Fibroblast of mammary gland (primary cell): ENCODE measurements around the gene SPRED3.
A peak's percentile ranks its signal among the peaks of the same experiment; 100 is the strongest.

Experiments
- DNase-seq: peaks from one replicate; pipeline ENCODE4 v3.0.0-alpha.2; 2010; ENCODE audit warnings: low read depth
- H3K4me3 ChIP-seq: 2 replicates; pipeline ENCODE4 v1.5.1; 2011; ENCODE audit warnings: low read depth, mild to moderate bottlenecking, low read length, moderate library complexity; ENCODE audit not compliant: control insufficient read depth
- TF ChIP-seq, protein P1 (sequence below): conservative IDR thresholded peaks from 2 replicates; pipeline ENCODE4 v1.5.1; 2011; ENCODE audit warnings: low read depth, low read length, inconsistent platforms; ENCODE audit not compliant: control insufficient read depth, insufficient read depth

Gene SPRED3

DNA sequence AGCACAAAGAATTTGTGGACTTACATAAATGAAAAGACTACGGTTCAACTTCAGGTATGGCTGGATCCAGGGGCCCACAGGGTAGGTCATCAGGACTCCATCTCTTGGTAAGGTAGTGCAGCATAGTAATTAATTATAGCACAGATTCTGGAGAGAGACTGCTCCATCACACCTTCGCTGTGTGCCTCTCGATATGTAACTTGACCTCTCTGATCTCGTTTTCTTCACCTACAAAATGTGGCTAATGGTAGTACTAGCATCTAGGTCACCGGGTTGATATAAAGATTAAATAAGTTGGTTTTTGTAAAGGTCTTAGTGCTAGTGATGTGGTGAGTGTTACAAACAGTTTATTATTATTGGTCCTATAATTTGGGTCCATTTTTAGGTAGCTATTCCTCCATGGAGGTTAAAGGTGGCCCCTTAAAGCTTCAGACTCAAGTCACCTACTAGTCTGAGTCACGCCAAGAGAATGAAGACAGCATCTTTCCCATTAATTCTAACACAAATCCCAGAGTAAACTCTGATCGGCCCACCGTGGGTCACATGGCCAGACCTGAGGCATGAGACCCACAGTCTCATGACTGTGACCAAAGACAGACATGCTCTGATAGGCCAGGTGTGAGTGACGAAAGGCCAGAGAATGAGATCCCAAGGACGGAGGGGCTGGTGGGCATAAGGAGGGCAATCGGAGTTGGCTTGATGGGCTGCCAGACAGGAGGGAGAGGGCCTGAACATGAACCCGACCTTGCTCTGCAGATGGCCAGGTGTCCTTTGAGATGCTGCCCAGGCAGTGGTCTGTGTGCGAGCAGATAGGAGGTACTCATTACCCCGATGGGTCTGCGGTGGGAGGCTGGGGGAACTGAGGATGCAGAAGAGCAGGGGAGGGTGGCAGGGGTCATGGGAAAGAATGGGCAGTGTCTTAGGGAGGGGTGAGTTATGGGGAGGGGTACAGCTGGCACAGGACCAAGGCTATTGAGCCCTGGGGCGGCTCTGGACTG, 32.5 kb upstream of the SPRED3 start:
- TF ChIP-seq, protein P1, sequence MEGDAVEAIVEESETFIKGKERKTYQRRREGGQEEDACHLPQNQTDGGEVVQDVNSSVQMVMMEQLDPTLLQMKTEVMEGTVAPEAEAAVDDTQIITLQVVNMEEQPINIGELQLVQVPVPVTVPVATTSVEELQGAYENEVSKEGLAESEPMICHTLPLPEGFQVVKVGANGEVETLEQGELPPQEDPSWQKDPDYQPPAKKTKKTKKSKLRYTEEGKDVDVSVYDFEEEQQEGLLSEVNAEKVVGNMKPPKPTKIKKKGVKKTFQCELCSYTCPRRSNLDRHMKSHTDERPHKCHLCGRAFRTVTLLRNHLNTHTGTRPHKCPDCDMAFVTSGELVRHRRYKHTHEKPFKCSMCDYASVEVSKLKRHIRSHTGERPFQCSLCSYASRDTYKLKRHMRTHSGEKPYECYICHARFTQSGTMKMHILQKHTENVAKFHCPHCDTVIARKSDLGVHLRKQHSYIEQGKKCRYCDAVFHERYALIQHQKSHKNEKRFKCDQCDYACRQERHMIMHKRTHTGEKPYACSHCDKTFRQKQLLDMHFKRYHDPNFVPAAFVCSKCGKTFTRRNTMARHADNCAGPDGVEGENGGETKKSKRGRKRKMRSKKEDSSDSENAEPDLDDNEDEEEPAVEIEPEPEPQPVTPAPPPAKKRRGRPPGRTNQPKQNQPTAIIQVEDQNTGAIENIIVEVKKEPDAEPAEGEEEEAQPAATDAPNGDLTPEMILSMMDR: no peak
- H3K4me3 ChIP-seq: no peak overlapping the region
- no peak for DNase-seq

DNA sequence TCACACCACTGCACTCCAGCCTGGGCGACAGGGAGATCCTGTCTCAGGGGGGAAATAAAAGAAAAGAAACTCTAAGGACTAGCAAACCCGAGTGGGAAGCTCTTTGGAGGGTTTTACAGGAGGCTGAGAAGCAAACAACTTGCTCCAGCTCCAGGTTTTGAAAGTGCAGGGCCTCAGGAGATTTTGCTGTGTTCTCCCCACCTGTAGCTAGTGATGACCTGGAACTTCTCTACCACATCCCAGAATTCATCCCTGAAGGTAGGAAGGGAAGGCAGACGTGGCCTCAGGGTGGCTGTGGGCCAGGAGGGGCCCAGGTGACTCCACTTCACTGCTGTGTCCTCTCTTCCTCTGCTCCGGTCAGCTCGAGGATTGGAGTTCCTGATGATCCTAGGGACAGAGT, 30.4 kb upstream of the SPRED3 start:
- no peak for DNase-seq
- no peak overlapping the region for H3K4me3 ChIP-seq
- TF ChIP-seq, protein P1: no peak

DNA sequence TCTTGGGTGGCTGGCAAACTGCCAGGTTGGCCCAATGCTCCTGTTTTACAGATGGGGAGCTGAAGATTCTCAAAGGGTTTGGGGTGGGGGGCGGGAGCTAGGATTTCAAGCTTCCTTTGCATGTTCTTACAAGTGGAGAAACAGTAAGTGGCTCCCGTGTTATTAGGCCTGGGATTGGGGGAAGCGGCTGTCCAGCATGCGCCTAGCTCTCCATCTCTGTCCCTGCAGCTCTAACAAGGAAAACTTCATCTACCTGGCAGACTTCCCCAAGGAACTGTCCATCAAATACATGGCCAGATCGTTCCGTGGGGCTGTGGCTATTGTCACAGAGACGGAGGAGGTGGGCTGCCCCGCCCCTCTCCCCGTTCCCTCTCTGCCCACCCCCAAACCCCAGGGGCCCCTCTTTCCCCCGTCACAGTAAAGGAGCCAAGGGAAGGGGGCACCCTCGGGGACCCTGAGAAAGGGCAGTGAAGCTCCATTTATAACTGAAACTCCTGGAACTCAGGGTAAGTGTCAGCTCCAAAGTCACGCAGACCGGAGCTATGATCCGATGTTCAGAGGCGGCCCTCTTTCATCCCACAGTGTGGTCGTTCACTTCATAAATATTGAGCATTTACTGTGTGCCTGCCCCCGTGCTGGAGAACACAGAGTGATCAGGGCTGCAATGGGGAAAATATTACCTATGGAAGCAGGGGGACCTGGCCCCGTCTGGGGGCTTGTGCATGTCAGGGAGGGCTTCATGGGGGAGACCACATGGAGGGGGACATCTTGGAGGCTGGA, 29.1 kb upstream of the SPRED3 start:
- H3K4me3 ChIP-seq: no peak overlapping the region

DNA sequence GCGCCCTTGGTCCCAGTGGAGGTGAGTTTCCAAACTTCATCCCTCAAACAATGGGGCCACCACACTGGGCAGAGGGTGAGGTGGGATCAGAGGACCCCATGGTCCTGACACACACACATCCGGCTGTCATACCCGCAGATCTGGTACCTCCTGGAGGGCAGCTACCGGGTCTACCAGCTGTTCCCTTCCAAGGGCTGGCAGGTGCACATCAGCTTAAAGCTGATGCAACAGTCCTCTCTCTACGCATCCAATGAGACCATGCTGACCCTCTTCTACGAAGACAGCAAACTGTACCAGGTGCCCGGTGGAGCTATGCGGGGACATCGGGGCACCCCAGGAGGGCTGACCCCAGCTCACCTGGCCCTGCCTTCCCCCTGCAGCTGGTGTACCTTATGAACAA, 28.1 kb upstream of the SPRED3 start:
- DNase-seq: no peak
- no peak overlapping the region for H3K4me3 ChIP-seq
- TF ChIP-seq, protein P1: no peak

More for the DNA sequence above, 29.1 kb upstream of the SPRED3 start:
- TF ChIP-seq, protein P1: no peak
- no peak for DNase-seq

DNA sequence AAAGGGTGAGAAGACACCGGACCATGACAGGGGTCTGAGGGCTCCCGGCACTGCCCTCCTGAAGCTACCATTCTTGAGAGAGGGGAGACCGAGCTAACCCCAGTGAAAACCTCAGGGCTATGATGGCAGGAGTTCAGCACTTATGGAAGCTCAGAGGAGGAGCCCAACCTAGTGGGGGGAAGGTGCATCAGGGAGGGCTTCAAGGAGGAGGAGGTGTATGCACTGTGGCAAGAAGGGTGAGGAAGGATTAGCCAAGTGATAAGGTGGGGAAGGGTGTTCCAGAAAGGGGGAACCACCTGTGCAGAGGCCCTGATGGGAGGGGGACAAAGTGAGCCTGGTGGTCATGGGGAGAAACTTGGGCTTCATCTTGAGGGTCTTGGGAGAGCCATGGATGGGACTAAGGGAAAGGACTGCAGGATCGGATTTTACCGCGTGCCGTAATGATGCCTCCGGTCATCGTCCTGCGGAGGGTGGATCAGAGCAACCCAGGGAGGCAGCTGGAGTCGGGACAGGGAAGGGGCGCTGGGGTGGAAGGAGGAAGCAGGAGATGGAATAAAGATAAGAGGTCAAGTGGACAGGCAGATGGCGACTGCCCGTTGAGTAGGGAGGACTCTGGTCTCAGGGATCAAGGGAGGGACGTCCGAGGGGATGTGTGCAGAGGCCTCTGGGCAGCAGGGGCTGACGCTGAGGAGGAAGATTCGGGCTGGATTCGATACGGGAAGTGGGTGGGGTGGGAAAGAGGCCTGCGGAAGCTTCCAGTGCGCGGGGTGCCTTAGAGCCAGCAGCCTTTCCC, 27.5 kb upstream of the SPRED3 start:
- DNase-seq: no peak
- TF ChIP-seq, protein P1: no peak

GRCh38 chr19:38361633-38362075, 26.8 kb upstream of the SPRED3 start:
- TF ChIP-seq, protein P1: no peak
- peak overlapping the region; percentile 53 for H3K4me3 ChIP-seq
- DNase-seq: peak; percentile 52

More for the DNA sequence above, 27.5 kb upstream of the SPRED3 start:
- peak overlapping the region; percentile 53 for H3K4me3 ChIP-seq
